ENCODE measurements around the gene SLC39A13. TPM values are rescaled to one million over a fixed set of nuclear protein-coding genes. Genes with fewer than 3 reads are reported as not detected.

The SLC39A13 gene
- total and polyA plus RNA-seq, 7 experiments from 2014 or later = 21.4 to 60.4 (median 40.7) TPM

DNA sequence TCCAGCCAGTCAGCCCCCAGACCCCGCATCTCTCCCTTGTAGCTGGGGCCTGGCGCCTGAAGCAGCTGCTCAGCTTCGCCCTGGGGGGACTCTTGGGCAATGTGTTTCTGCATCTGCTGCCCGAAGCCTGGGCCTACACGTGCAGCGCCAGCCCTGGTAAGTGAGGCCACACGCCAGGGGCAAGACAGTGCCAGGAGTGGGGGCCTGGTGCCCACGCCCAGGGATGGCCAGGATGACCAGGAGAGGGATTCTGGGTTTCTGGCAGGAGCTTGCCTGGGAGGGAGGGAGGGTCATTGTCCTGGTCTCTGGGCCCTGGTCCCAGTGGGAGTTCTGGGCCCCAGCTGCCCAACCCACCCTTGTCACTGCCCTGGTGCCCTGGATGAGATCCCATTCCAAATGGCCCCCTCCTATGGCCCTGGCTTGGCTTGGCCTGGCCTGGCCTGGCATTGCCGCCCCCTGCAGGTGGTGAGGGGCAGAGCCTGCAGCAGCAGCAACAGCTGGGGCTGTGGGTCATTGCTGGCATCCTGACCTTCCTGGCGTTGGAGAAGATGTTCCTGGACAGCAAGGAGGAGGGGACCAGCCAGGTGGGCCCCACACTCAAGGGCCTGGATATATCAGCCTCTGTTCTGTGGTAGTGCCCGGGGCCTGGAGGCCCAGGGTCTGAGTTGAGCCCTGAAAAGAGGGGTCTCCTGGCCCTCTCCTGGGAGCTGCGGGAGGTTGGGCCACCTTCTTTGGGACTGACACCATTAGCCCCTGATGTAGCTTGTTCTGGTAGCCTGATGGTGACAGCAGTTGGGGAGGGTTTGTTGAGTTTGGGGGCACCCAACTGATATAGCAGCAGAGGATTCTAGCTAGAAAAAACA is 3.7 kb downstream of the SLC39A13 start:
- Histone ChIP-seq H3K9me3 (ENCODE audit: control insufficient read depth in 2 of 3, low read length in 3 of 3) (no peaks in the 10 kb centered on the region), H3K4me3 (ENCODE audit: low read length) (no peak overlapping the region), H3K27ac (ENCODE audit: low read depth, low read length) (no peak overlapping the region), H3K4me1 (ENCODE audit: control insufficient read depth in 2 of 2, insufficient read depth in 2 of 2, low read length in 2 of 2) (peaks cover 8 to 13% of the 10 kb centered on the region in 2 donors), H3K36me3 (ENCODE audit: control insufficient read depth in 2 of 3, insufficient read depth in 3 of 3, low read length in 3 of 3) (peaks cover 0 to 48% (median 0%) of the 10 kb centered on the region in 3 experiments), H3K27me3 (ENCODE audit: control insufficient read depth in 2 of 2, insufficient read depth in 2 of 2, low read length in 2 of 2) (no peaks in the 10 kb centered on the region)
- H3K27me3 Mint-ChIP-seq = no peaks in the 10 kb centered on the region
- ATAC-seq (no peak), DNase-seq (peak in 7 of 9 donors; percentile 28 to 72 (median 48))
- H3K4me3 Mint-ChIP-seq = no peak overlapping the region
- peaks cover 0 to 12% (median 0%) of the 10 kb centered on the region in 5 donors for H3K36me3 Mint-ChIP-seq
- intact Hi-C loops (cut with micrococcal nuclease) = loop anchor here (1.0 to 5.0 kb wide), 5 partner anchors 38 to 585 kb away; no protein-coding TSS in a partner anchor
- CTCF ChIA-PET = interaction anchor here (0.6 to 8.3 kb wide), 20 partner anchors 9 to 608 kb away, joined by 3 to 140 read pairs (median 4); partner anchors contain the start of gene ARFGAP2
- POLR2A ChIA-PET = interaction anchor here (0.8 to 4.1 kb wide), 7 partner anchors 14 to 140 kb away, joined by 3 to 15 read pairs (median 4); partner anchors contain the start of genes PSMC3 and SPI1
- peaks cover 4 to 23% (median 17%) of the 10 kb centered on the region in 7 donors for H3K4me1 Mint-ChIP-seq
- peak overlapping the region in 2 of 9 donors; percentile 56 to 65 for H3K27ac Mint-ChIP-seq
- no peaks in the 10 kb centered on the region for H3K9me3 Mint-ChIP-seq

DNA sequence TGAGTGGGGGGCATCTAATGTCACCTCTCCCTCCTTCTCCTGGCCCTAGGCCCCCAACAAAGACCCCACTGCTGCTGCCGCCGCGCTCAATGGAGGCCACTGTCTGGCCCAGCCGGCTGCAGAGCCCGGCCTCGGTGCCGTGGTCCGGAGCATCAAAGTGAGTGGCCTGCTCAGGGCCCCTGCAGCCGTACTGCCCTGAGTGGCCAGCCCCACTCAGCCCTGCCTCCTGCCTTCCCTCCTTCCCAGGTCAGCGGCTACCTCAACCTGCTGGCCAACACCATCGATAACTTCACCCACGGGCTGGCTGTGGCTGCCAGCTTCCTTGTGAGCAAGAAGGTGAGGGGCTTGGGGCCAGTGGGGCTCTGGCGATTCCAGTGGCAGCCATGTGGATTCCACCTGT is 5.0 kb downstream of the SLC39A13 start:
- no peaks in the 10 kb centered on the region for H3K27me3 ChIP-seq (ENCODE audit: control insufficient read depth in 2 of 2, insufficient read depth in 2 of 2, low read length in 2 of 2)
- H3K27ac ChIP-seq (ENCODE audit: low read depth, low read length) = no peak overlapping the region
- peaks cover 0 to 60% (median 0%) of the 10 kb centered on the region in 3 experiments for H3K36me3 ChIP-seq (ENCODE audit: control insufficient read depth in 2 of 3, insufficient read depth in 3 of 3, low read length in 3 of 3)
- no peak overlapping the region for H3K4me3 ChIP-seq (ENCODE audit: low read length)
- Mint-ChIP-seq H3K4me3 (no peak overlapping the region), H3K9me3 (no peaks in the 10 kb centered on the region), H3K27ac (peak overlapping the region in 1 of 9 donors; percentile 77), H3K27me3 (no peaks in the 10 kb centered on the region), H3K4me1 (peaks cover 0 to 16% (median 9%) of the 10 kb centered on the region in 7 donors), H3K36me3 (peaks cover 0 to 16% (median 4%) of the 10 kb centered on the region in 5 donors)
- intact Hi-C loops (cut with micrococcal nuclease) = loop anchor here in 1 of 2 donors (5.0 kb wide), 1 partner anchor 586 kb away; no protein-coding TSS in a partner anchor
- peaks cover 3 to 7% of the 10 kb centered on the region in 2 donors for H3K4me1 ChIP-seq (ENCODE audit: control insufficient read depth in 2 of 2, insufficient read depth in 2 of 2, low read length in 2 of 2)
- ChIA-PET POLR2A (no interaction called here), CTCF (interaction anchor here (8.3 kb wide), 1 partner anchor 42 kb away, joined by 140 read pairs; no protein-coding TSS in a partner anchor)
- DNase-seq (no peak), ATAC-seq (no peak)
- no peaks in the 10 kb centered on the region for H3K9me3 ChIP-seq (ENCODE audit: control insufficient read depth in 2 of 3, low read length in 3 of 3)

DNA sequence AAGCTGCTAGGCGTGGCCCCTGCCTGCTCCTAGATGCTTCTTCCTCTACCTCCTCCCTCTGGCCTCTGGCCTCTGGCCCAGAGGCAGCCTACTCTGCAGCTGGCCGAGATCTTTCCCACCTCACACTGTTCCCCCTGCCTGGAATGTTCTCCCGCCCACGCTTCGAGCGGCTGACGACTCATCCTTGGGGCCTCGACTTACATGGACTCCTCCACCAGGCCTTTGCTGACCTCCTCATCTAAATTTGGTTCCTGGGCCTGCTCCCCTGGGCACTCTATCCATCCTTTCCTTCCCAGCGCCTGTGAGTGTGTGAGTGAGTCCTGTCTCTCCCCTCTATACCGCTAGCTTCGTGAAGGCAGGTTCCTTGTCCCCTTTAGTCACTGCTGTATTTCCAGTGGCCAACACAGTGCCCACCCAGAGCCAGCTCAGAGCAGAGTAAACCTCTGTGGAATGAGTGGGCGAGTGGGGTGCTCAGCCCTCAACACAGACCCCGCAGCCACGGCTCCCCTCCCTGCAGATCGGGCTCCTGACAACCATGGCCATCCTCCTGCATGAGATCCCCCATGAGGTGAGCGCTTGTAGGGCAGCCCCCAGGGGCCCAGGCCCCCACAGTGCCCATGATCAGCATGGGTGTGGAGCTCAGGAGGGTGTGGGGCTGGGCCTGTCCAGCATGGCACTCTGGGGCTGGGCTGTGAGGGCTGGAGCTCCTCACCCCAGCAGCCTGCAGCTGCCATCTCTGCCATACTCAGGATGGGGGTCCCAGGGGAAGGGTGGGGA is 5.7 kb downstream of the SLC39A13 start:
- ChIA-PET CTCF (interaction anchor here (8.3 kb wide), 1 partner anchor 43 kb away, joined by 140 read pairs; no protein-coding TSS in a partner anchor), POLR2A (no interaction called here)
- no peak overlapping the region for H3K4me3 ChIP-seq (ENCODE audit: low read length)
- peak overlapping the region in 3 of 9 donors; percentile 76 to 84 (median 77) for H3K27ac Mint-ChIP-seq
- no peak overlapping the region for H3K4me3 Mint-ChIP-seq
- ATAC-seq = no peak
- no peaks in the 10 kb centered on the region for H3K9me3 Mint-ChIP-seq
- H3K4me1 ChIP-seq (ENCODE audit: control insufficient read depth in 2 of 2, insufficient read depth in 2 of 2, low read length in 2 of 2) = peaks cover 0 to 3% of the 10 kb centered on the region in 2 donors
- H3K4me1 Mint-ChIP-seq = peaks cover 0 to 12% (median 7%) of the 10 kb centered on the region in 7 donors
- H3K27me3 ChIP-seq (ENCODE audit: control insufficient read depth in 2 of 2, insufficient read depth in 2 of 2, low read length in 2 of 2) = no peaks in the 10 kb centered on the region
- intact Hi-C loops (cut with micrococcal nuclease) = loop anchor here in 1 of 2 donors (5.0 kb wide), 1 partner anchor 587 kb away; no protein-coding TSS in a partner anchor
- H3K27me3 Mint-ChIP-seq = no peaks in the 10 kb centered on the region
- peaks cover 0 to 16% (median 6%) of the 10 kb centered on the region in 5 donors for H3K36me3 Mint-ChIP-seq
- no peaks in the 10 kb centered on the region for H3K9me3 ChIP-seq (ENCODE audit: control insufficient read depth in 2 of 3, low read length in 3 of 3)
- H3K27ac ChIP-seq (ENCODE audit: low read depth, low read length) = no peak overlapping the region
- no peak for DNase-seq
- peaks cover 0 to 68% (median 0%) of the 10 kb centered on the region in 3 experiments for H3K36me3 ChIP-seq (ENCODE audit: control insufficient read depth in 2 of 3, insufficient read depth in 3 of 3, low read length in 3 of 3)

DNA sequence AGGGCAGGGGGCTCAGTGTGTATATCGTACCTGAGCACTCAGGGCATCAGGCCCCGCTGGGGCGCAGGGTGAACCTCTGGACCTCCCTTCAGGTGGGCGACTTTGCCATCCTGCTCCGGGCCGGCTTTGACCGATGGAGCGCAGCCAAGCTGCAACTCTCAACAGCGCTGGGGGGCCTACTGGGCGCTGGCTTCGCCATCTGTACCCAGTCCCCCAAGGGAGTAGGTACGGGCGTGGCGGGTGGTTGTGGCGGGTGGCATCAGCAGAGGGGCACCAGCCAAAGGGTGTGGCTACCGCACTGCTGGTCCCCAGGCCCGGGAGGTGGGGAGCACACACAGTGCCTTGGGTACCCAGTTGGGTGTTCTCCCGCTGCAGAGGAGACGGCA is 6.3 kb downstream of the SLC39A13 start:
- DNase-seq = no peak
- no peaks in the 10 kb centered on the region for H3K27me3 Mint-ChIP-seq
- H3K9me3 ChIP-seq (ENCODE audit: control insufficient read depth in 2 of 3, low read length in 3 of 3) = no peaks in the 10 kb centered on the region
- CTCF ChIA-PET = interaction anchor here (8.3 kb wide), 1 partner anchor 43 kb away, joined by 140 read pairs; no protein-coding TSS in a partner anchor
- H3K4me3 ChIP-seq (ENCODE audit: low read length) = no peak overlapping the region
- H3K36me3 ChIP-seq (ENCODE audit: control insufficient read depth in 2 of 3, insufficient read depth in 3 of 3, low read length in 3 of 3) = peaks cover 0 to 72% (median 0%) of the 10 kb centered on the region in 3 experiments
- POLR2A ChIA-PET = no interaction called here
- H3K4me1 ChIP-seq (ENCODE audit: control insufficient read depth in 2 of 2, insufficient read depth in 2 of 2, low read length in 2 of 2) = no peaks in the 10 kb centered on the region
- peaks cover 0 to 6% (median 1%) of the 10 kb centered on the region in 7 donors for H3K4me1 Mint-ChIP-seq
- no peak overlapping the region for H3K4me3 Mint-ChIP-seq
- no peaks in the 10 kb centered on the region for H3K27me3 ChIP-seq (ENCODE audit: control insufficient read depth in 2 of 2, insufficient read depth in 2 of 2, low read length in 2 of 2)
- ATAC-seq = no peak
- H3K27ac Mint-ChIP-seq = no peak overlapping the region
- no peaks in the 10 kb centered on the region for H3K9me3 Mint-ChIP-seq
- intact Hi-C loops (cut with micrococcal nuclease) = loop anchor here in 1 of 2 donors (5.0 kb wide), 1 partner anchor 587 kb away; no protein-coding TSS in a partner anchor
- H3K36me3 Mint-ChIP-seq = peaks cover 0 to 17% (median 6%) of the 10 kb centered on the region in 5 donors
- no peak overlapping the region for H3K27ac ChIP-seq (ENCODE audit: low read depth, low read length)

DNA sequence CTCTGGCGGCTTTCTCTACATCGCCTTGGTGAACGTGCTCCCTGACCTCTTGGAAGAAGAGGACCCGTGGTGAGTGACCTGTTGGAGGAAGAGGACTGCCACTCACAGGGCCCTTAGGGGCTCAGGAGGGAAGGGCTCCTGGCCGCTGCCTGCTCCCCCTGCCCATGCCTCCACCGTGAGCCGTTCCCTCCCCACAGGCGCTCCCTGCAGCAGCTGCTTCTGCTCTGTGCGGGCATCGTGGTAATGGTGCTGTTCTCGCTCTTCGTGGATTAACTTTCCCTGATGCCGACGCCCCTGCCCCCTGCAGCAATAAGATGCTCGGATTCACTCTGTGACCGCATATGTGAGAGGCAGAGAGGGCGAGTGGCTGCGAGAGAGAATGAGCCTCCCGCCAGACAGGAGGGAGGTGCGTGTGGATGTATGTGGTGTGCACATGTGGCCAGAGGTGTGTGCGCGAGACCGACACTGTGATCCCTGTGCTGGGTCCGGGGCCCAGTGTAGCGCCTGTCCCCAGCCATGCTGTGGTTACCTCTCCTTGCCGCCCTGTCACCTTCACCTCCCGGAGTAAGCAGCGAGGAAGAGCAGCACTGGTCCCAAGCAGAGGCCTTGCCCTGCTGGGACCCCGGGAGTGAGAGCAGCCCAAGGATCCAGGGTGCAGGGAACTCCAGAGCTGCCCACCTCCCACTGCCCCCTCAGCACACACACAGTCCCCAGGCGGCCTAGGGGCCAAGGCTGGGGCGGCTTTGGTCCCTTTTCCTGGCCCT is 6.9 kb downstream of the SLC39A13 start:
- Histone ChIP-seq H3K4me3 (ENCODE audit: low read length) (no peak overlapping the region), H3K4me1 (ENCODE audit: control insufficient read depth in 2 of 2, insufficient read depth in 2 of 2, low read length in 2 of 2) (no peaks in the 10 kb centered on the region), H3K36me3 (ENCODE audit: control insufficient read depth in 2 of 3, insufficient read depth in 3 of 3, low read length in 3 of 3) (peaks cover 0 to 78% (median 0%) of the 10 kb centered on the region in 3 experiments), H3K27ac (ENCODE audit: low read depth, low read length) (no peak overlapping the region), H3K9me3 (ENCODE audit: control insufficient read depth in 2 of 3, low read length in 3 of 3) (no peaks in the 10 kb centered on the region), H3K27me3 (ENCODE audit: control insufficient read depth in 2 of 2, insufficient read depth in 2 of 2, low read length in 2 of 2) (no peaks in the 10 kb centered on the region)
- H3K4me3 Mint-ChIP-seq = no peak overlapping the region
- ChIA-PET CTCF (interaction anchor here (0.7 to 0.9 kb wide), 2 partner anchors 37 to 41 kb away, joined by 4 read pairs; no protein-coding TSS in a partner anchor), POLR2A (no interaction called here)
- no peak for ATAC-seq
- H3K9me3 Mint-ChIP-seq = no peaks in the 10 kb centered on the region
- H3K27me3 Mint-ChIP-seq = no peaks in the 10 kb centered on the region
- DNase-seq = no peak
- peaks cover 0 to 23% (median 11%) of the 10 kb centered on the region in 5 donors for H3K36me3 Mint-ChIP-seq
- intact Hi-C loops (cut with micrococcal nuclease) = no loop called here
- peak overlapping the region in 3 of 9 donors; percentile 6 to 56 (median 38) for H3K27ac Mint-ChIP-seq
- peaks cover 0 to 5% (median 0%) of the 10 kb centered on the region in 7 donors for H3K4me1 Mint-ChIP-seq

All from naive thymus-derived CD4-positive, alpha-beta T cell (primary cell).